Retinal pigment epithelial cell (primary cell): ENCODE data around the gene ATP8B4.

Source experiments
- DNase-seq: peaks from one replicate; pipeline ENCODE4 v3.0.0-alpha.2; 2010; ENCODE audit warnings: low read depth
- H3K4me3 ChIP-seq: 2 replicates; pipeline ENCODE4 v1.5.1; 2011; ENCODE audit warnings: mild to moderate bottlenecking, low read length, control low read depth, moderate library complexity
- CTCF ChIP-seq: conservative IDR thresholded peaks from 2 replicates; pipeline ENCODE4 v1.5.1; 2011; ENCODE audit warnings: low read depth, low read length, control low read depth, inconsistent platforms

ATP8B4 gene

GRCh38 chr15:50119063-50120040, at the start of gene ATP8B4:
Gene ATP8B4 (minus strand): TSS chr15:50119233. CDS start chr15:50106966, 12,267 bp downstream.
- no peak for TF ChIP-seq CTCF
- H3K4me3 ChIP-seq = no peak within 1 kb of the TSS
- DNase-seq = no peak

GRCh38 chr15:50168379-50168778, 49.3 kb upstream of the ATP8B4 start:
- H3K4me3 ChIP-seq = no peak overlapping the region
- no peak for DNase-seq
- no peak for TF ChIP-seq CTCF

GRCh38 chr15:50167110-50167509, 48.1 kb upstream of the ATP8B4 start:
- no peak for TF ChIP-seq CTCF
- DNase-seq = no peak
- H3K4me3 ChIP-seq = no peak overlapping the region

GRCh38 chr15:50166216-50166615, 47.2 kb upstream of the ATP8B4 start:
- TF ChIP-seq CTCF = no peak
- peak; percentile 58 for DNase-seq
- H3K4me3 ChIP-seq = no peak overlapping the region

GRCh38 chr15:50164458-50164857, 45.4 kb upstream of the ATP8B4 start:
- DNase-seq = no peak
- H3K4me3 ChIP-seq = no peak overlapping the region
- no peak for TF ChIP-seq CTCF

GRCh38 chr15:50163719-50164410, 44.8 kb upstream of the ATP8B4 start:
- no peak for TF ChIP-seq CTCF
- no peak for DNase-seq
- no peak overlapping the region for H3K4me3 ChIP-seq
